Erythroblast (primary cell): ENCODE data around the gene BPI.

Experiments
- GATA1 ChIP-seq: IDR thresholded peaks from 2 replicates; pipeline ENCODE4 v1.6.1; 2011; ENCODE audit warnings: low read depth, mild to moderate bottlenecking, control low read depth, low read length, moderate library complexity
- POLR2A ChIP-seq: IDR thresholded peaks from 2 replicates; pipeline ENCODE4 v1.6.1; 2011; ENCODE audit warnings: mild to moderate bottlenecking, low read length

DNA sequence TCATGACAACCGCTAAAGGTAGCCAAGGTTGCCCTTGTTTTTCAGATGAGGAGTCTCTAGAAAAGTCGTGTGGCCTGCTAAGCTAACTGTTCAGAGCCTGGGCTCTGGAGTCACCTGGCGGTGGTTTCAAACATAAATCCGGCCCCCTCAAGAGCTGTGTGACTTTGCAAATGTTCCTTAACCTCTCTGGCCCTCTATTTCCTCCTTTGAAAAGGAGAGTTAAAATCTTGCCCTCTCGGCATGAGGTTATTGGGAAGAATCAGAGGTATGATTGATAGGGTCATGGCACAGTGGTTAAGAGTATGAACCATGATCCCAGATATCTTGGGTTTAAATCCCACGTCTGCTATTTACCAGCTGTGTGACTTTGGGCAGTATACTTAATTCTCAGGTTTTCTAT lies 36.7 kb downstream of the BPI start:
- TF ChIP-seq POLR2A (no peak), GATA1 (no peak)
